ENCODE measurements around the gene PLXNA2. TPM values are rescaled to one million over a fixed set of nuclear protein-coding genes. Genes with fewer than 3 reads are reported as not detected.

Gene PLXNA2
- polyA plus RNA-seq, 4 donors = 12.4 to 16.7 (median 14.4) TPM

DNA sequence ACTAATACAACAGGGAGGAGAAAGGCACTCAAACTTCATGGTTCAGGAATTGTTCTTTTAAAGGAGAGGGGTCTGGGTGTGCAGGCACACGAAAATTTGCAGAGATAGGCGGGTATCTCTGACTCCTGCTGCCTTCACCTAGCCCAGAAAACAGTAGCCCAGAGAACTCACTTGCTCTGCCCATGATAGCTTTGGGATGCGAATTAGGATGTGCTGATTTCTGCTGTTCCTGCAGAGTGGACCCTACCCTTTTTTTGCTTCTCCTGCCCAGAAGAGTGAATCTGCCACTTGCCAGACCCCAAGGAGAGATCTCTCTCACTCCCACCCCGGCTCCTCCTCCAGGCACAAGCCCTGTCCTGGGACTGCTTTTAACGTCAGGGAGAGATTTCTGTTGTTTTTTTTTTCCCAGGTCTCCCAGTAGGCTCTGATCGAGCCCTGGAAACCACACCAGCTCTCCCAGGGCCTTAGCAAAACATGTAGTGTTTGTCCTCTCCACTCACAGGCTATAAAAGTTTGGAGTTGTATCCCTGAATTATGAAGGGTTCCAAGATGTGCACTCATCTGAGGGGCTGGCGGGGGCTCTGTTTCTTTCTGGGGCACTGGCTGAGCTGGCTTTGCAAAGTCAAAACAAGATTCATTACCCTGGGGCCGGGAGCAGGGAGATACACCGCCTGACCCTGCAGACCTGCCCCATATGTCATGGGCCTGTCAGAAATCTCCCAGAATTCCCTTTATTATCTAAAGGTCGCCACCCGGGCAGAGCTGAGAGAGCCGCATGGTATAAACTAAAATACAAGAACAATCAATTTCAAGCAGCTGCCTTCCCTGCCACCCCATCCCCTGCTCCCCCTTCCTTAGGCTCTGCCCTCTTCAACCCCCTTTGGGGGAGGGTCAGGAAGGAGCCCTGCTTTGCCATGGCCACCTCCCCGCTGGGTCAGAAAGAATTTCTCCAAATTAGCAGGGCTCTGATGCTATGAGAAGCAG is 17.9 kb downstream of the PLXNA2 start:
- no peak for DNase-seq (ENCODE audit: low read depth in 4 of 4, low spot score in 3 of 4)

DNA sequence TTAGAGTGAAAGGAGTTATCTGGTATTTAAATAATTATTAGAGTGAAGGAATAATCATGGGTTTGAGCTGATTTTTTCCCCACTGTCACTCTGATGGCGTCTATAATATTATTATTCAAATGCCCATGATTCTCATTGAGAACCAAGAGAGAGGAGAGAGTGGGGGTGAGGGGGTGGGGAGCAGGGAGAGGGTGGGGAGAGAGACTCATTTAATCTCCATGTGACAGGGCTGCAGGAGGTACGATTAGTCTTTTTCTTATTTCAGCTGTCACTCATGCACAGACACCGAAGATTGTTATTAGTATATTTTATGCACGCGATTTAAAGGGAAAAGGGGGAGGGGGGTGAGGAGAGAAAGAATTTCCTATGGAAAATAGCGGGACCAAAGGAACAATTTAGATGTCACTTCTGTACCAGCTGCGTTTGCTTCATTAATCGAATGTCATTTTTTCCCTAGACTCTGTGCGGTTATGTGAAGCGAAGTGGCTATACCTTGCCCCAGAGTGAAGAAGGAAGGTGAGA is 19.9 kb downstream of the PLXNA2 start:
- no peak for DNase-seq (ENCODE audit: low read depth in 4 of 4, low spot score in 3 of 4)

GRCh38 chr1:208223136-208223535 is 21.0 kb downstream of the PLXNA2 start:
- DNase-seq (ENCODE audit: low read depth in 4 of 4, low spot score in 3 of 4) = no peak

DNA sequence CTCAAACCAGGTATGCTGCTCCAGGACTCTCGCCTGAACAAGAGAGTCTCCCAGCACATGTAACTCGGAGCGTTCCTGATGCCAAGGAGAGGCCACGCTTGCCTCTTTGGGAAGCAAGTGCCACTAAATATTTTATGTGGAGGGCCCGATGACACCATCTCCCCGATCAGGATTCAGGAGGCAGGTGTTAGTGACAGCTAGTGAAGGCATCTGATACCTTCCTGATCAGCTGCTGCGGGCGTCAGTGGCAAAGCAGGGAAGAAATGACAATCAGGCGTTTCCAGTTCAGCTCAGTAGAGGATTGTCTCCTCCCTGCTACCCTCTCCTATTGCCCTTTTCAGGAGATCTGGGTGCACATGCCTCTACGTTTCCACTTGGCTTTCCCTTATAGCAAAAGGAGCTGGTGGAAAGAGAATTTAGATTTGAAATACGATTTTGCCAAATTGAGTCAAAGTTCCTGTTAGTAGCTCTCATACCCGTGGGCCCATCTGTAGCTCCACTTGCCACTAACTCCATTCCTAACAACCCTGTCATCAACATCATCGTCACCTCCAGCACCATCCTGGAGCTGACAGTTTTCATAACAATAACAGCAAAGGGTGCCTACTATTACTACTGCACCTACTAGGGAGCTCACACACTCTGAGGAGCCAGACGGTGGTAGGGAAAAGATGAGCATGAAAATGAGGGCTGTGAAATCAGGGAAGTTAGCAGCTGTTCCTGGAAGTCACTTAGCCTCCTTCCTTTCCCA is 21.6 kb downstream of the PLXNA2 start:
- no peak for DNase-seq (ENCODE audit: low read depth in 4 of 4, low spot score in 3 of 4)

DNA sequence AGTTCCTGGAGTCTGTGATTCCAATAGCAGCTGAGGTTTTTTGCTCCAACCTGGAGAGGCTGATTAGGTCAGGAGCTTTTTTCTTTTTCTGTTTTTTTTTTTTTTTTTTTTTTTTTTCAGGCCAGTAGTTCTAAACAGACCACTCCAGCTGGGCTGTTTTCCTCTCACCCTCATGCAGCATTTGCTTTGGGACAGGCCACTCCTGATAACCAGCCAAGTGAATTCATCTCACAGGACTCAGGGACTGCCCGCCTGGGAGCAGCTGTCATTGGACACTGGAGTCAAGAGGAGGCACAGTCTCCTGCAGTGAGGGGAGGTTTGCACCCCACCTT is 22.9 kb downstream of the PLXNA2 start:
- no peak for DNase-seq (ENCODE audit: low read depth in 4 of 4, low spot score in 3 of 4)

DNA sequence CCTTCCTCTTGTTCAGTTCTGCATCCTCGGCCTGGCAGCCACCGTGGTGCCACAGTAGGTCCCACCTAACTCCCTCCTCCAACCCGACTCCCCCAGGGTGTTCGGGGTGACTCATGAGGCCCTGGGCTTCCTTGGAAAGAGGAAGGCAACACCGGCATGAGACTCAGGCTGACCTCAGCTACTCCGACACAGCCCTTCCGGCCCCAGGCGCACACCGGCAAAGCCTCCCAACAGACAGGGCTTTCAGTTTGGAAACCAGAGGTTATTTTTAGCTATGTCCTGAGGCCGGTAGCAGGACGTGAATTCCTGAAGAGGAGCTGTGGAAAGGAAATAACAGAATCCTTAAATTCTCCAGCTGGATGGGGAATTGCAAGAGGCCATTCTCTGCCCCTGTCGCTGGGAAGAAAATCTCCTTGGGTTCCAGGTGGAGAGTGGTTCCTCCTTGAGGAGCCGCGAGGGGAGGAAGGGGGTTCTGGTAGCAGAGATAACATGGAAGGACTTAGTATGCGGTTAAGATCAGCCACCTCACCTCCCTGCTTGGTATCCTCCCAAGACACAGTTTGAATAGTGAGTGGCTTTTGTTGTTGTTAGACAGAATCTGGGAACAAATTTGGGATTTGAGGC is 24.4 kb downstream of the PLXNA2 start:
- no peak for DNase-seq (ENCODE audit: low read depth in 4 of 4, low spot score in 3 of 4)

GRCh38 chr1:208219098-208219658 is 25.0 kb downstream of the PLXNA2 start:
- no peak for DNase-seq (ENCODE audit: low read depth in 4 of 4, low spot score in 3 of 4)

GRCh38 chr1:208218237-208219097 is 25.7 kb downstream of the PLXNA2 start:
- no peak for DNase-seq (ENCODE audit: low read depth in 4 of 4, low spot score in 3 of 4)

- no peak for DNase-seq (ENCODE audit: low read depth in 4 of 4, low spot score in 3 of 4)
Observed at GRCh38 chr1:208217781-208218180, 26.4 kb downstream of the PLXNA2 start.

DNA sequence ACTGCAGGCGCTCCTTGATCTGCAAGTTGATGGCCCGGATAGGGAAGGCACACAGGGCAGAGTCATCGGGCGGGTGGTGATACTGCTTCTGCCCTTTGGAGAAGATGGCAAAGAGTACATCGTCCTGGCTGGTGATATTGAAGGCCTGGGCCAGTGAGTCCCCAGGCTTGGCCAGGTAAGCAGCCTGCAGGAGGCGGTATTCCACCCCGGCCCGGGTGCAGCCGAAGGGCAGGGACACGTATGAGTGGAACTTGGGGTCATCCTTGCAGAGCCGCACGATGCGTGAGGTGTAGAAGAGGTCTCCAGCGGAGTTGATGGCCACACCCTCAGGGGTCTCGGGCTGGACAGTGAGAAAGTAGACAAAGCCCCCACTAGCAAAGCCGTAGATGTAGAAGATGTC is 27.4 kb downstream of the PLXNA2 start:
- DNase-seq (ENCODE audit: low read depth in 4 of 4, low spot score in 3 of 4) = no peak

DNA sequence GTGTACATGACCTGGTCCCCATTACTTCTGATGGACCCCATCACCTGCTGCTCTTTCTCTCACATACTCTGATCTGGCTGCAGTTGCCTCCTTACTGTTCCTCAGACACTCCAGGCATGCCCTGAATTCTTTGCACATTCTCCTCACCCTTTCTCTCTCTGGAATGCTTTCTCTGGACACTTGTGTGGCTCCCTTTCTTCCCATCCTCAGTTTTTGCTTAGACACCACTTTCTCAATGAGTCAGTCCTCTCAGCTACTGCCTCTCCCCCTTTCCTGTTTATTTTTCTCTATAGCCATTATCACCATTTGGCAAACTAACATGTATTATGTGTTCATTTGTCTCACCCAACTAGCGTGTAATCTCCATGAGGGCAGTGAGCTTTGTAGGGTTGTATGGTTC is 28.1 kb downstream of the PLXNA2 start:
- no peak for DNase-seq (ENCODE audit: low read depth in 4 of 4, low spot score in 3 of 4)

GRCh38 chr1:208215393-208215792 is 28.8 kb downstream of the PLXNA2 start:
- DNase-seq (ENCODE audit: low read depth in 4 of 4, low spot score in 3 of 4) = no peak

DNA sequence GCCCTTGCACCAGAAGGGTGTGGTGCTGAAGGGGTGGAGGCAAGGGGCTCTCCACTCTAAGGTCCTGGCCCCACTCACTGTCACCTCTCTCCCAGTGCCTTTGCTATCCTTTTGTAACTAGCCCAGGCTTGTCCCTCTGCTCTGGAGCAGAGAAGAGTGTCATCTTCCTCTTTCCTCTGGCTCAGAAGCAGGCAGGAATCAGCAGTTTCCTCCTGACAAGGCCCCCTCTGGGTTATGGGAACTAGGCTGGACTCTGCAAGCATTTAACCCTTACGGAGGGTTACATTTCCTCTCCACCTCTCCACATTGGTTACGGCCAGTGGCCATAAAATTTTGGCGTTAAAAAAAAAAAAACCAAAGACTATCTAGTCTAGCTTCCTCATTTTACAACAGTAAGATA is 30.4 kb downstream of the PLXNA2 start:
- DNase-seq (ENCODE audit: low read depth in 4 of 4, low spot score in 3 of 4) = no peak

- DNase-seq (ENCODE audit: low read depth in 4 of 4, low spot score in 3 of 4) = no peak
Observed at GRCh38 chr1:208212893-208213292, 31.3 kb downstream of the PLXNA2 start.

- DNase-seq (ENCODE audit: low read depth in 4 of 4, low spot score in 3 of 4) = no peak
Observed at GRCh38 chr1:208211921-208212843, 32.0 kb downstream of the PLXNA2 start.

DNA sequence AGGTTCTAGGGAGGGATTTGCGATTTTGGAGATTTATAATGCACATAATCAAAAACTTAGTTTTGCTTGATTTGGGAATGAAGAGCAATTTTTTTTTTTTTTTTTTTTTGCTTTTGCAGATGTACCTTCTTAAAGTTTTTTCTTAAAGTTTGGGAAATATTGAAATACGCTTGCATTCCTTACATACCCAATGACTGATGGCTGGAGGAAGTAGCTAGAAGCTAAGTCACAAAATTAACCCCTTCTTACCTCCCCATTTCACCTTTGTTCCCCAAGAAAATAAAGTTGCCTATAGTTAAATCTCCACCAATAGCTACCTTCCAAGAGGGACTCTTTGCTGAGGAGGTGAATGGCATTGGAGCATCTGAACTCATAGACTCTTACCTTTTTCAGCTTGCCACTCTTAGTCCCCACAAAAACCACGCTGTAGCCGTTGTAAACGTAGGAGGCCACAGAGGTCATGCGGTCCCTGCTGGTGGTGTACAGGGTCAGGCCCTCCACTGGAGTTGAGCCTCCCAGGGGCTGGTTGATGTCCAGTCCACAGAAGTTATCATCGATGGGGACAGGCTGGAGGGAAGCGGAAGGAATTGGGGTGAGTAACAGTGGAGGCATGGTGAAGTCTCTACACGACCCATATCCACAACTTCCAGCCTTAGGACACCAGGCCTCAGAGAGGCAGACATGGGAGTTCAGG is 34.1 kb downstream of the PLXNA2 start:
- no peak for DNase-seq (ENCODE audit: low read depth in 4 of 4, low spot score in 3 of 4)

DNA sequence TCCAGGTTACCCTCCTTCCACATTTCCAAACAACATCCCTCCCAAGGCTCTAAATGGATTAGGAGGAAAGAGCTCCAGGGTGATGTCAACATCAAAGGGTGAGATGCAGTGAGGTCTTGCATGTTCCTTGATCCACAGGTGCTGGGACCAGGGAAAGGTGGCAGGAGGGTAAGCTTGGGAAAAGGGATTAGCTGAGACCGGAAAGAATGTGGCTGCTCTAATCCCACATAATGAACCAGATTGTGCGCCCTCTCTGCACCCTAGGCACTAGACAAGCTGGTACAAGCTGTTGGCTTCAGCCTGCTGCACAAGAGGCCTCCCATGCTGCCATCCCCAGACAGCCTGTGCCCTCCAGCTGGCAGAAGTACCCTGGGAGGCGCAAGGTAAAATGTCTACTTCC is 34.9 kb downstream of the PLXNA2 start:
- no peak for DNase-seq (ENCODE audit: low read depth in 4 of 4, low spot score in 3 of 4)

DNA sequence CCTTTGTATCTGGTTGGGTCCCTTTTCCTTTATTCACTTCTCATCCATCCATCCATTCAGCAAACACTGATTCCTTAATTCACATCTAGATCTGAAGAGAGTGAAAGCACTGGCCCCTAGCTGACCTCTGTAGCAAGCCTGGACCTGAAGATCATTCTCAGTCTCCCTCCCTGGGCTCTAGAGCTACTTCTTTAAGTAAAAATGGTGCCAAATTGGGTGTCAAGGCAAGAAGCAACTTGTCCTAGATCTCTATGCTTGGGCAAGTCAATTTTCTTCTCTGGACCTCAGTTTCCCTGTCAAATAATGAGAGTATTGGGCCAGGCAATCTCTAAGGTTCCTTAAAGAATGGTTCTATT is 36.1 kb downstream of the PLXNA2 start:
- no peak for DNase-seq (ENCODE audit: low read depth in 4 of 4, low spot score in 3 of 4)

All from right renal pelvis (tissue), 4 donors.